ENCODE data around the gene B4GALNT4. TPM values are rescaled to one million over a fixed set of nuclear protein-coding genes. Genes with fewer than 3 reads are reported as not detected.

Gene B4GALNT4
- total and polyA plus RNA-seq, 2 of the 4 experiments (the other 2 are of a cell fraction), result 5.2 to 38.6 TPM

- ChIA-PET CTCF (interaction anchor here (1.8 kb wide), 1 partner anchor 43 kb away, joined by 12 read pairs; the partner anchor contains the start of gene PTDSS2), POLR2A (ENCODE audit: unreplicated experiment) (interaction anchor here (1.2 kb wide), 1 partner anchor 14 kb away, joined by 4 read pairs; no protein-coding TSS in a partner anchor)
- peaks cover 3% of the 10 kb centered on the region; the same call in 1 of the 2 replicates for H3K27me3 ChIP-seq (ENCODE audit: control insufficient read depth, insufficient read depth, low read length)
- peak overlapping the region; percentile 96 for H2AFZ ChIP-seq (replicated peaks; ENCODE audit: low read length, poor library complexity)
- H4K91ac ChIP-seq (ENCODE audit: insufficient read depth, low read depth, low read length), result no peak overlapping the region
- H3K4ac ChIP-seq (ENCODE audit: low read depth, low read length), result no peak overlapping the region
- no peak for TF ChIP-seq SMC3 (IDR thresholded peaks at IDR 0.05; ENCODE audit: low read depth, low read length)
- no peak for TF ChIP-seq NFE2L2 (IDR thresholded peaks at IDR 0.05; ENCODE audit: low read depth, low read length)
- TF ChIP-seq CEBPB (IDR thresholded peaks at IDR 0.05; ENCODE audit: low read depth, low read length), result no peak
- TF ChIP-seq RFX5 (IDR thresholded peaks at IDR 0.05; ENCODE audit: low read depth, low read length), result no peak
- no peak for TF ChIP-seq USF2 (IDR thresholded peaks at IDR 0.05; ENCODE audit: low read depth, low read length)
- TF ChIP-seq RCOR1 (IDR thresholded peaks at IDR 0.05; ENCODE audit: insufficient replicate concordance, low read length), result no peak
- intact Hi-C loops (cut with micrococcal nuclease) (no loop called here), dilution Hi-C loops (cut with HindIII; ENCODE audit: low sequenced_read_pairs, unreplicated experiment) (no loop called here), in situ Hi-C loops (cut with MboI; ENCODE audit: low sequenced_read_pairs) (no loop called here)
- peaks cover 3% of the 10 kb centered on the region; the same call in 1 of the 2 replicates for H3K4me1 ChIP-seq (ENCODE audit: control insufficient read depth, insufficient read depth, low read length)
- peak overlapping the region; percentile 54 for H3K4me3 ChIP-seq (ENCODE audit: insufficient read depth, low read depth, low read length)
- 64% methylated on average over 17 of the region's 47 CpGs; no CpG with 5 or more reads in 1 of the 2 experiments for WGBS, 2 experiments (ENCODE audit: extremely low coverage in 2 of 2, insufficient read length in 1 of 2)
- H2BK5ac ChIP-seq (ENCODE audit: low read depth, low read length, poor library complexity, severe bottlenecking), result no peak overlapping the region
- H2AK9ac ChIP-seq (replicated peaks; ENCODE audit: low read depth, low read length, poor library complexity), result peak overlapping the region; percentile 76
- H2AK5ac ChIP-seq (ENCODE audit: low read depth, low read length), result no peak overlapping the region
- no peaks in the 10 kb centered on the region for H3K36me3 ChIP-seq (ENCODE audit: control insufficient read depth, insufficient read depth, low read length)
- no peak overlapping the region for H3K56ac ChIP-seq (ENCODE audit: extremely low read depth, insufficient read depth, low read length)
- no peak overlapping the region; the same call in 1 of the 2 replicates for H3K27ac ChIP-seq (ENCODE audit: insufficient read depth, low read length)
- DNase-seq (no peak), ATAC-seq (ENCODE audit: low read depth) (no peak)
- peak overlapping the region; percentile 37 for H3K4me2 ChIP-seq (ENCODE audit: low read depth, low read length)
- H4K5ac ChIP-seq (ENCODE audit: low read depth, low read length), result peak overlapping the region; percentile 60; the same call in 1 of the 2 replicates
- no peak overlapping the region for H2BK15ac ChIP-seq (ENCODE audit: low read depth, low read length)
- no peak overlapping the region for H3K18ac ChIP-seq (ENCODE audit: low read depth, low read length)
- no peaks in the 10 kb centered on the region for H3K9me3 ChIP-seq (ENCODE audit: control insufficient read depth, insufficient read depth, low read length)
- H3K79me1 ChIP-seq (ENCODE audit: low read depth in 1 of 2, low read length in 2 of 2), result no peaks in the 10 kb centered on the region
- H3K14ac ChIP-seq (replicated peaks; ENCODE audit: low read depth, low read length), result no peak overlapping the region
- H2BK120ac ChIP-seq (ENCODE audit: low read depth, low read length), result no peak overlapping the region
- H3K9me1 ChIP-seq (ENCODE audit: insufficient read depth, low read length), result no peaks in the 10 kb centered on the region
- no peaks in the 10 kb centered on the region for H4K20me1 ChIP-seq (ENCODE audit: insufficient read depth, low read length)
- H2BK20ac ChIP-seq (ENCODE audit: low read depth, low read length), result no peak overlapping the region
- H3K23ac ChIP-seq (ENCODE audit: low read depth, low read length), result no peak overlapping the region
- no TSS peak for BruUV-seq (replicated peaks)
- H3K9ac ChIP-seq (ENCODE audit: low read depth, low read length), result peak overlapping the region; percentile 37; the same call in 1 of the 2 replicates
- H4K8ac ChIP-seq (ENCODE audit: low read depth in 2 of 2, low read length in 2 of 2), result peak overlapping the region in 1 of 2 experiments; percentile 55; a peak in 1 of 4 replicates
Measured at GRCh38 chr11:405954-406795, 36.9 kb downstream of the B4GALNT4 start.
